ENCODE data around the gene NDUFV2. TPM values are rescaled to one million over a fixed set of nuclear protein-coding genes. Genes with fewer than 3 reads are reported as not detected.

The NDUFV2 gene
- total and polyA plus RNA-seq, 2 of the 8 experiments (the other 6 are each of a cell fraction or from before 2014, with no cell fraction given), result 90.8 to 191 TPM

DNA sequence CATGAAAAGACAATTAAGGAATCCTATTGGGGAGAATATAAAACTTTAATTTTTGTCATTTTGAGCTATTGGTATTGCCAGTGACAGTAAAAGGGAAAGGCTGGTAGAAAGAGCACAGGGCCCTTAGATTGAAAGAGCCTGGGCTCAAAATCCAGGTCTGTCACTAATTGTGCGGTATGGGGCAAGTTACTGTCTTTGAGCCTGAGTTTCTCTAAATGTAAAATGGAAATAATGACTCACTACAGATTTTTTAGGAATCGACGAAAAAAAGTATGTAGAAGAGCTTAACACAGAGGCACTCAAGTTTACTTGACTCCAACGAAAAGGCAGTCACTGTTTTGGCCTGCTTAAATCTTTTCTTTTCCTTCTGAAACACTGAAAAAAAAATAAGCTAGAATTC lies 7.0 kb downstream of the NDUFV2 start:
- WGBS, 2 experiments (ENCODE audit: extremely low coverage in 1 of 2, insufficient coverage in 1 of 2, insufficient read length in 1 of 2, insufficient replicate concordance in 2 of 2, low coverage in 1 of 2, low lambda C conversion rate in 2 of 2, missing lambda C conversion rate in 1 of 2), result 79% methylated on average over 4 of the region's 4 CpGs; no CpG with 5 or more reads in 1 of the 2 experiments
- H3K4me1 ChIP-seq (replicated peaks in 1 of 4; ENCODE audit: control insufficient read depth in 3 of 4, insufficient read depth in 4 of 4, low read length in 3 of 4), result peaks cover 0 to 18% (median 8%) of the 10 kb centered on the region in 4 experiments; a peak in 5 of 7 replicates
- TF ChIP-seq TBP (IDR thresholded peaks at IDR 0.05; ENCODE audit: low read depth, low read length) (no peak), POLR2A (IDR thresholded peaks at IDR 0.05; ENCODE audit: control extremely low read depth in 1 of 2, low read depth in 2 of 2, low read length in 2 of 2) (no peak), BCL11A (IDR thresholded peaks at IDR 0.05; ENCODE audit: low read depth in 2 of 2, low read length in 2 of 2) (no peak), KDM4A (IDR thresholded peaks at IDR 0.05; ENCODE audit: low read depth, low read length, severe bottlenecking) (no peak), MAFK (IDR thresholded peaks at IDR 0.05; ENCODE audit: low read depth, low read length) (no peak), SIRT6 (IDR thresholded peaks at IDR 0.05; ENCODE audit: low read length) (no peak), GABPA (IDR thresholded peaks at IDR 0.05; ENCODE audit: borderline replicate concordance, insufficient read depth, low read length) (no peak), ASH2L (IDR thresholded peaks at IDR 0.05; ENCODE audit: low read length) (no peak), SAP30 (IDR thresholded peaks at IDR 0.05; ENCODE audit: insufficient read depth, insufficient replicate concordance, low read length) (no peak), HDAC2 (IDR thresholded peaks at IDR 0.05; ENCODE audit: borderline replicate concordance in 1 of 2, low read depth in 2 of 2, low read length in 2 of 2) (no peak), SP2 (IDR thresholded peaks at IDR 0.05; ENCODE audit: low read length) (no peak), RAD21 (IDR thresholded peaks at IDR 0.05 in 1 of 2, conservative IDR thresholded peaks at IDR 0.05 in 1 of 2; ENCODE audit: low read depth in 2 of 2, low read length in 2 of 2) (no peak), NRF1 (IDR thresholded peaks at IDR 0.05; ENCODE audit: low read depth, low read length) (no peak), EGR1 (IDR thresholded peaks at IDR 0.05; ENCODE audit: borderline replicate concordance, low read depth, low read length) (no peak)

More for the DNA sequence above, 7.0 kb downstream of the NDUFV2 start:
- H3K27ac ChIP-seq (ENCODE audit: low read depth, low read length), result no peak overlapping the region
- H2AFZ ChIP-seq (ENCODE audit: low read length), result no peak overlapping the region
- H3K9ac ChIP-seq (replicated peaks in 1 of 4; ENCODE audit: extremely low read depth in 1 of 4, low read depth in 3 of 4, low read length in 3 of 4), result peak overlapping the region in 1 of 4 experiments; percentile 26; a peak in 1 of 7 replicates
- H2AK5ac ChIP-seq (ENCODE audit: low read depth, low read length), result no peak overlapping the region
- FAIRE-seq (no peak), DNase-seq (ENCODE audit: low read depth in 1 of 2, low spot score in 2 of 2) (no peak)
- peaks cover 34 to 100% of the 10 kb centered on the region in 2 experiments for H3K79me2 ChIP-seq (ENCODE audit: control insufficient read depth in 1 of 2, insufficient read depth in 2 of 2, low read length in 2 of 2)
- peaks cover 3% of the 10 kb centered on the region; the same call in 1 of the 2 replicates for H3K79me1 ChIP-seq (ENCODE audit: low read depth, low read length)
- H2BK5ac ChIP-seq (ENCODE audit: low read depth, low read length), result no peak overlapping the region
- H3K4ac ChIP-seq (replicated peaks; ENCODE audit: insufficient read length, low read depth, low read length), result no peak overlapping the region
- H3K4me2 ChIP-seq (ENCODE audit: insufficient read depth in 1 of 2, low read depth in 2 of 2, low read length in 2 of 2), result peak overlapping the region; percentile 40 to 81; a peak in 3 of 4 replicates
- no peak overlapping the region for H4K91ac ChIP-seq (replicated peaks; ENCODE audit: insufficient read length, low read length)
- ChIA-PET POLR2A (ENCODE audit: partially characterized antibody) (interaction anchor here (0.8 to 3.4 kb wide), 9 partner anchors 8 to 42 kb away, joined by 3 to 21 read pairs (median 5); partner anchors contain the start of genes ANKRD12 and NDUFV2), CTCF (ENCODE audit: partially characterized antibody) (interaction anchor here (1.0 to 1.9 kb wide), 5 partner anchors 10 to 455 kb away, joined by 3 to 4 read pairs (median 3); no protein-coding TSS in a partner anchor)
- H2BK15ac ChIP-seq (ENCODE audit: low read length), result no peak overlapping the region
- H2BK20ac ChIP-seq (ENCODE audit: low read length), result no peak overlapping the region
- H2BK120ac ChIP-seq (replicated peaks; ENCODE audit: low read depth, low read length), result no peak overlapping the region
- H3K23ac ChIP-seq (ENCODE audit: insufficient read length), result no peak overlapping the region
- peaks cover 14 to 21% of the 10 kb centered on the region in 2 experiments for H4K20me1 ChIP-seq (replicated peaks in 1 of 2; ENCODE audit: control insufficient read depth in 1 of 2, insufficient read depth in 2 of 2, low read length in 2 of 2)
- H3K27me3 ChIP-seq (replicated peaks in 1 of 4; ENCODE audit: control insufficient read depth in 3 of 4, extremely low read depth in 1 of 4, insufficient read depth in 3 of 4, low read length in 3 of 4), result peaks cover 0 to 2% (median 0%) of the 10 kb centered on the region in 4 experiments; a peak in 1 of 7 replicates
- no peak overlapping the region for H4K5ac ChIP-seq (ENCODE audit: insufficient read length, low read depth, low read length)
- no peak overlapping the region for H3K14ac ChIP-seq (ENCODE audit: insufficient read length)
- H3K56ac ChIP-seq (replicated peaks; ENCODE audit: insufficient read length, low read depth, low read length), result no peak overlapping the region
- H3K36me3 ChIP-seq (ENCODE audit: control insufficient read depth in 2 of 4, insufficient read depth in 4 of 4, low read length in 3 of 4), result peaks cover 0 to 9% (median 0%) of the 10 kb centered on the region in 4 experiments; a peak in 1 of 8 replicates
- H3K23me2 ChIP-seq (ENCODE audit: low read depth, low read length), result no peaks in the 10 kb centered on the region
- H4K8ac ChIP-seq (ENCODE audit: extremely low read depth, insufficient read depth, low read length), result no peak overlapping the region
- no peak overlapping the region for H2BK12ac ChIP-seq (ENCODE audit: low read depth, low read length)
- H3K4me3 ChIP-seq (ENCODE audit: extremely low read depth in 1 of 4, insufficient read depth in 2 of 4, low read depth in 3 of 4, low read length in 4 of 4), result peak overlapping the region in 1 of 4 experiments; percentile 25; a peak in 2 of 8 replicates
- H3K9me3 ChIP-seq (ENCODE audit: insufficient read depth in 2 of 2, low read depth in 1 of 2, low read length in 1 of 2), result no peaks in the 10 kb centered on the region
- no peak overlapping the region for H3K18ac ChIP-seq (ENCODE audit: extremely low read depth, low read length)
